HPDE6-E6E7 (cell line): ENCODE data around the gene CSNK1A1L.

Experiments
- DNase-seq: peaks from one replicate; pipeline ENCODE4 v3.0.0; 2011; ENCODE audit warnings: missing footprints; ENCODE audit errors: extremely low spot score

CSNK1A1L gene

GRCh38 chr13:37107456-37107855, 2.0 kb upstream of the CSNK1A1L start:
- no peak for DNase-seq

GRCh38 chr13:37106642-37107041, 1.2 kb upstream of the CSNK1A1L start:
- DNase-seq: no peak

- DNase-seq: no peak
These were observed 2.6 kb downstream of the CSNK1A1L start for GRCh38 chr13:37102896-37103295.

GRCh38 chr13:37101201-37101600, 4.3 kb downstream of the CSNK1A1L start:
- no peak for DNase-seq

GRCh38 chr13:37100731-37101130, 4.7 kb downstream of the CSNK1A1L start:
- no peak for DNase-seq

GRCh38 chr13:37097076-37097475, 8.4 kb downstream of the CSNK1A1L start:
- no peak for DNase-seq

- DNase-seq: no peak
These were observed 10.6 kb downstream of the CSNK1A1L start for GRCh38 chr13:37094840-37095239.

GRCh38 chr13:37094099-37094498, 11.4 kb downstream of the CSNK1A1L start:
- DNase-seq: no peak

GRCh38 chr13:37091835-37092234, 13.6 kb downstream of the CSNK1A1L start:
- no peak for DNase-seq

- DNase-seq: no peak
These were observed 14.6 kb downstream of the CSNK1A1L start for GRCh38 chr13:37090912-37091311.

GRCh38 chr13:37089495-37089894, 16.0 kb downstream of the CSNK1A1L start:
- DNase-seq: no peak

GRCh38 chr13:37087486-37087885, 18.0 kb downstream of the CSNK1A1L start:
- DNase-seq: no peak

GRCh38 chr13:37085606-37086005, 19.9 kb downstream of the CSNK1A1L start:
- no peak for DNase-seq

- DNase-seq: no peak
These were observed 28.6 kb downstream of the CSNK1A1L start for GRCh38 chr13:37076818-37077217.

- no peak for DNase-seq
These were observed 30.3 kb downstream of the CSNK1A1L start for GRCh38 chr13:37075164-37075563.

GRCh38 chr13:37074703-37075102, 30.8 kb downstream of the CSNK1A1L start:
- DNase-seq: no peak

GRCh38 chr13:37072024-37072423, 33.4 kb downstream of the CSNK1A1L start:
- DNase-seq: no peak

- no peak for DNase-seq
These were observed 34.5 kb downstream of the CSNK1A1L start for GRCh38 chr13:37070956-37071355.

- DNase-seq: no peak
These were observed 35.2 kb downstream of the CSNK1A1L start for GRCh38 chr13:37070145-37070695.

GRCh38 chr13:37069597-37070103, 35.8 kb downstream of the CSNK1A1L start:
- DNase-seq: no peak

- no peak for DNase-seq
These were observed 36.5 kb downstream of the CSNK1A1L start for GRCh38 chr13:37068962-37069361.

- no peak for DNase-seq
These were observed 37.6 kb downstream of the CSNK1A1L start for GRCh38 chr13:37067874-37068273.

- no peak for DNase-seq
These were observed 39.5 kb downstream of the CSNK1A1L start for GRCh38 chr13:37065890-37066526.

- DNase-seq: no peak
These were observed 45.6 kb downstream of the CSNK1A1L start for GRCh38 chr13:37059848-37060192.
